Cardiac septum (tissue), 1 donor: ENCODE data around the gene CAMK2N2. TPM values are rescaled to one million over a fixed set of nuclear protein-coding genes. Genes with fewer than 3 reads are reported as not detected.
A peak's percentile ranks its signal among the peaks of the same experiment; 100 is the strongest.

ENCODE experiments used
- DNase-seq: peaks from one replicate; pipeline ENCODE4 v3.0.0-alpha.2; 2020; ENCODE audit warnings: low spot score
- intact Hi-C: fragments of 100-400 bp; cut with DNase I; formaldehyde crosslinking; loops from one replicate; pipeline ENCODE4 v1.14.0; 2022
- total RNA-seq: library from RNA; stranded (reverse); fragmentation: NEBNext Ultra II Directional; extraction: Animal tissue kit (Norgen Biotek cat#: 25700); gene quantifications from one replicate; pipeline ENCODE4 v1.2.1, GENCODE V29; 2021
- donor health status: DM: no; HTN: no; CAD: no.

Gene CAMK2N2
- total RNA-seq, 1 donor from 2014 or later, result 0.30 TPM

DNA sequence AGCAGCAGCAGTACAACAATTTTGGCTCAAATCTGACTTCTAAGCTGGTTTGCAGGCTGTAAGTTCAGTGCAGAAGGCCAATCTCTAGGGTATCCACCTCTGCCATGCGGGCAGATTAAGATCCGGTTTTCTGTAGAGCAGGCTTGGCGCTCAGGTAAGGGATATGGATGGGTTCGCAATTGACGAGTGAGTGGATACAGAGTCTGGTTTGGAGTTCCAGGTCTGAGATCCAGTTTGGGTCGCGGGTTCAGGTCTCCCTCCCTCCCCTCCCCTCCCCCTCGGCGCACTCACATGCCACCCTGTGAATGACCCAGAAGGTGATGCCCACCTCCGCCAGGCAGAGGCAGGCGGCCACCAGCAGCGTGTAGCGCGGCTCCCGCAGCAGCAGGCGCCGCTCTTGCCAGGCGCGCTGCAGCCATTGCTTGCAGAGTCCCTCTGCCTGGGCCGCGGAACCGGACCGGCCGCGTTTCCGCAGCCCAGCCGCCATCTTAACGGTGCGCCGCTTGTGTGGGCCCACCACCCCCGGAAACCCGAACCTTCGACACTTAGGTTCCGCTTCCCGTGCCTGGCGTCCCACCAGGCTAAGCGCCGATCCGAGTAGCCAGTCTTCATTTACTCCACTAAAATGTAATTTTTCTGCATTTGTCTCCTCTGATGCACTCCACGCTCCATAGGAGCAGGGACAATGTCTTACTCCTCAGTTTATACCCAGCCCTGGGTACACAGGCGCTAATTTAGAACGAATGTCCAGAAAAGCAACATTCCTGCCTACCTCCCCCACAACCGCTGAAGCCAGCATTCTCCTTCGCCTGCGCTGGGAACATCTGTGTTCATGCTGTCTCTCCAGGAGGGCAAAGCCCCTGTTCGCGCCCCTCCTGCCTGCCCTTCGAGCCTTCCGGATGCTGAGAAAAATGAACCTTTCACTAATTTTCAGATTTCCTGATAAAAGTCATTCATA is 12.6 kb downstream of the CAMK2N2 start, which contains the start of gene ALG3:
Gene ALG3, minus strand, starts transcription at position 509 of the 958 bp plus-strand sequence. Its CDS starts 22 bp downstream, at position 487.
- DNase-seq, result peak; percentile 90
- intact Hi-C loops, result loop anchor here (1.0 to 5.0 kb wide), 7 partner anchors 51 to 351 kb away; partner anchors contain the start of genes ABCC5, ABCF3, AP2M1 and DVL3

DNA sequence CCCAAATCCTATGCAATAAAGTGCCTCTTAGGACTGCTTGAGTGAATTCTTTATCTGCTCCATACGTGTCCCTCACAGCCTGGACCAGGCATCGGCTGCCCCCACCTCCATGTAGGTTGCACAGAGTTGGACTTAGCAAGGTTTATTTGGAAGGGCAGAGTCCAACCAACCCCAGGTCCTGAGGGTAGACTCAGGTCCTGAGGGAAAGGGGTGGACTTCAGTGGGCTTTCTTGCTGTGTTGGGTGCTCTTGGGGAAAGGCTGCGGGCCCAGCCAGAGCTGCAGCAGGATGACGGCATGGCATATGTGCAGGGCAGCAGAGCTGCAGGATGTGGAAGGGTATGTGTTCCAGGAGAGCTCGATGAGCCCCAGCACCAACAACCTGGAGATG is 19.1 kb downstream of the CAMK2N2 start:
- intact Hi-C loops, result no loop called here
- DNase-seq, result no peak

- no peak for DNase-seq
- intact Hi-C loops, result no loop called here
Measured at GRCh38 chr3:184241447-184242296, 19.7 kb downstream of the CAMK2N2 start.

DNA sequence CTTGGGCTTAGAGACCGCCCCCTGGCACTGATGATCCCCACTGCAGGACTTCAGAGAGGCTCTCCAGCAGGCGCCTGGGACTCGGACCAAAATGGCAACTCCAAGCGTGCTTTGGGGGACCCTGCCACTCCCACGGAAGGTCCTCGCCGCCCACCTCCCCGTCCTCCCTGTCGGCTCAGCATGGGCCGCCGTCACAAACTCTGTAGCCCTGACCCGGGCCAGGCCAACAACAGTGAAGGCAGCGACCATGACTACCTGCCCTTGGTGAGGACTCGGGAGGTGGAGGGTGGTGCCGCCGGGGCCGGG is 20.3 kb downstream of the CAMK2N2 start:
- intact Hi-C loops, result no loop called here
- no peak for DNase-seq

GRCh38 chr3:184240384-184241140 is 20.8 kb downstream of the CAMK2N2 start:
- no peak for DNase-seq
- intact Hi-C loops, result no loop called here

GRCh38 chr3:184239708-184240107 is 21.6 kb downstream of the CAMK2N2 start:
- intact Hi-C loops, result no loop called here
- DNase-seq, result no peak

DNA sequence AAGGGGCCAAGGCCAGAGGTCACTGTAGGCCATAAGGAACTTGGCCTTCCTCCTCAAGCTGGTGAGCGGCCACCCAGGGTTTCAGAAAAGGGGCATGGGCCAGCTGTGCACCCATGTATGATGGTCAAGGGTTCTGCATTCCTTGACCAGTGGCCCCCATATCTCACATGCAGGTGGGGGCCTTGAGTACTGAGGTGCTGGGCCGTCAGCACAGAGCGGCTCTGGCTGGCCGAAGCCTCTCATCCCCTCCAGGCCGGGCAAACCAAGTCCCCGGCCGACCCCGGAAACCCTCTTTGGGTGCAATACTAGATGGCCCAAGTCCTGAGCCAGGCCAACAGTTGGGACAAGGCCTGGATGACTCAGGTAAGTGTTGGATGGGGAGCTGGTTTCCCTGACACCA is 22.1 kb downstream of the CAMK2N2 start:
- no peak for DNase-seq
- intact Hi-C loops, result no loop called here

DNA sequence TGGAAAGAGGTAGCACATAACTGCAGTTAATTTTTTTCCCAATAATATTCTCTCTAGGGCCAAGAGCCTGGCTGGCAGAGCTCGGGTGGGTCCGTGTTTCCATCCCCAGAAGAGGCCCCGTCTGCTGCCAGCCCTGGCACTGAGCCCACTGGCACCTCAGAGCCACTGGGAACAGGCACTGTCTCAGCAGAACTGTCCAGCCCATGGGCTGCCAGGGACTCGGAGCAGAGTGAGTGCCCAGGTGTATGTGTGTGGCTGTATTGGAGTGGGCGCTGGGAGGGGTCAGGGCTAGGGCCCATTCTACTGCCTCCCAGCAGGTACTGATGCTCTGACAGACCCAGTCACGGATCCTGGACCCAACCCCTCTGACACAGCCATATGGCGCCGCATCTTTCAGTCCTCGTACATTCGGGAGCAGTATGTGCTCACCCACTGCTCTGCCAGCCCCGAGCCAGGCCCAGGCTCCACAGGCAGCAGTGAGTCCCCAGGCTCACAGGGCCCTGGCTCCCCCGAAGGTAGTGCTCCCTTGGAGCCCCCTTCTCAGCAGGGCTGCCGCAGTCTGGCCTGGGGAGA is 23.0 kb downstream of the CAMK2N2 start:
- DNase-seq, result no peak
- intact Hi-C loops, result no loop called here

GRCh38 chr3:184237807-184238206 is 23.5 kb downstream of the CAMK2N2 start:
- intact Hi-C loops, result no loop called here

DNA sequence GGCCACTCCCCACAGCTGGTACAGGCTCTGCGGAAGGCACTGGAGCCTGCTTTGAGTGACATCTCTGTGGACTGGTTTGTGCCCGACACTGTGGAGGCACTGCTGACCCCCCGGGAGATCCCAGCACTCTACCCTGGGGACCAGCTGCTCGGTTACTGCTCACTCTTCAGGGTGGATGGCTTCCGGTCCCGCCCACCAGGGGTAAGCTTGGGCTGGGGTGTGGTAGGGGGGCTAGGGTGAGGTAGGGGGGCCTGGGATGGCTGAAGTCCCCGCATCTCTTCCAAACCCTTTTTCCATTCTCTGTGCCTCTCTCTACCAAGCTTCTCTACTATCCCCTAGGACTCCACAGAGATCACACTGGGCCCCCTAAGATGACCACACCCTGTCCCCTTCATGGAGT is 24.1 kb downstream of the CAMK2N2 start:
- intact Hi-C loops, result no loop called here

More at GRCh38 chr3:184237807-184238206, 23.5 kb downstream of the CAMK2N2 start:
- no peak for DNase-seq

DNA sequence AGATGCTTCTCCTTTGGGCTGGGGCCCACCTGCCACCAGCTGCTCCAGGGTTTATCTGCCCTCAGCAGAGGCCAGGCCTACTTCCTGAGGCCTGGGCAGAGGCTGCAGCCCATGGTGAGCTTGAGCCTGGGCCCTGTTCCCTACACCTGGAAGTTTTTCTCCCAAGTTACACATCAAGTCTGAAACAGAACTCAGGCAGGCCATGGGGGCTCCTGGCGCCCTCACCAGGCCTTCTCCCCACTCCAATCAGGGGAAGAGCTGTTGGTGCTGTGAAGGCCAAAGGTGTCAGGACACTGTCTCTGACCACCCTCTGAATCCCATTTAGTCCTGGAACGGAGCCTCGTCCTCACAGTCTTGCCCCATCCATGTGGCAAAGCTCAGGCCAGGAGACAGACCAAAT is 24.7 kb downstream of the CAMK2N2 start:
- intact Hi-C loops, result no loop called here
- DNase-seq, result no peak

More for the DNA sequence above, 24.1 kb downstream of the CAMK2N2 start:
- DNase-seq, result no peak

DNA sequence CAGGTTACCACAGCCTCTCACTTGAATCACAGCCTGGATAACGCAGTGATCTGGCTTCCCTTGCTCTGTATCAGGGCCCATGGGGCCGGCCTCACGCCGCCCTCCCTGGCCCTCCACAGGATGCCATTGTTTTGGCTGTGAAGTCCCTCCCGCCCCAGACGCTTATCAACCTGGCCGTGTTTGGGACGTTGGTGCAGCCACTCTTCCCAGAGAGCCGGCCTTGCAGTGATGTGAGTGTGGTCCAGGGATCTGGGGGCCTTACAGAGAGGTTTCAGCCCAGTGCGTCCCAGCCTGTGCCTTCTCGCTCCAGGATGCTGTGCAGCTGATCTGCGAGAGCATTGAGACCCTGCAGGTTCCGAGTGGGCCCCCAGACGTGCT is 25.3 kb downstream of the CAMK2N2 start:
- no peak for DNase-seq
- intact Hi-C loops, result no loop called here

DNA sequence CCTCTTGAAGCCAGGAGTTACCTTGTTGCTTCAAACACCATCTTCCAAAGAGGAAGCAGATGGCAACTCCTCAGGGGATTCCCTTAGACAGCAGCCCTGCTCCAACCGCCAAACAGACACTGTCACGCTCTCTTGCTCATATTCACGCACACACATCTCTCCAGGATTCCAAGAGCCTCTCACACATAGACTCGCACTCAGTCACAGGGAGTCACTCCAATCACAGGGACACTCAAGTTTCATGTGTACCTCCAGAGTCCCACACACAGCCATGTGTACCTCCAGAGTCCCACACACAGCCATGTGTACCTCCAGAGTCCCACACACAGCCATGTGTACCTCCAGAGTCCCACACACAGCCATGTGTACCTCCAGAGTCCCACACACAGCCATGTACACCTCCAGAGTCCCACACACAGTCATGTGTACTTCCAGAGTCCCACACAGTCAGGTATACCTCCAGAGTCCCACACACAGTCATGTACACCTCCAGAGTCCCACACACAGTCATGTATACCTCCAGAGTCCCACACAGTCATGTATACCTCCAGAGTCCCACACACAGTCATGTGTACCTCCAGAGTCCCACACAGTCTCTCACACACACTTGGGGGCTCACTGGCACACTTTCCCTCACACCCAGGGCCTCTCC is 25.8 kb downstream of the CAMK2N2 start:
- DNase-seq, result no peak
- intact Hi-C loops, result no loop called here

GRCh38 chr3:184234671-184235380 is 26.5 kb downstream of the CAMK2N2 start:
- intact Hi-C loops, result no loop called here
- DNase-seq, result no peak

- no peak for DNase-seq
Measured at GRCh38 chr3:184234224-184234623, 27.1 kb downstream of the CAMK2N2 start.

GRCh38 chr3:184233127-184233843 is 28.1 kb downstream of the CAMK2N2 start:
- no peak for DNase-seq
- intact Hi-C loops, result no loop called here

More at GRCh38 chr3:184234224-184234623, 27.1 kb downstream of the CAMK2N2 start:
- intact Hi-C loops, result no loop called here

DNA sequence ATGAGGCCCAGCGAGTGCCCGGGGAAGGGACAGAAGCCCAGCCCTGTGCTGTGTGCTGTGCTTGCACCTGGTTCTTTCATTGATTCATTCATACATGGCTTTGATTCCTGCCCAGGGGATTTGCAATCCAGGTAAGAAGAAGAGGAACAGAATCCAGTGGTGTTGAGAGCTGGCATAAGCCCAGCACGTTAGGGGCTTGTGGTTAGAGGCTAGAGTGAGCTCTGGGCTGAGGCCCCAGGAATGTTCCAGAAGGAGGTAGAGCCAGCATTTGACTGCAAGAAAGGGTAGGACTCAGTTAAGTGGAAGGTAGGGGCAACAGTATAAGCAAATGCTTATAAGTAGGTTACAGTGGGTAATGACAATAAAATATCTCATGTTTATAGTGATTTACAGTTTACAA is 29.7 kb downstream of the CAMK2N2 start:
- DNase-seq, result no peak

More for the DNA sequence above, 29.7 kb downstream of the CAMK2N2 start:
- intact Hi-C loops, result no loop called here
